HCT116 (cell line): Measurements from ENCODE around the gene ZNF226. TPM values are rescaled to one million over a fixed set of nuclear protein-coding genes. Genes with fewer than 3 reads are reported as not detected.
"Not testable (repeated sequence)": the region's sequence is repeated elsewhere in the genome, so short reads cannot be mapped to it uniquely, and the experiment has no call there.

Experiments
- ATAC-seq: fragments of 200-7000 bp; cut with Tn5 transposase; 2 replicates; pipeline ENCODE4 v1.9.1; 2020; ENCODE audit warnings: mild to moderate bottlenecking, moderate library complexity
- BruUV-seq: library from RNA; stranded (reverse); fragments of 400-500 nt; replicated peaks from 2 replicates; lab custom pipeline; 2021; lab: Mats Ljungman, UMichigan
- CTCF ChIA-PET: fragments of 300-600 bp; sonication (Branson Sonifier 250); formaldehyde crosslinking; loops from one replicate; lab custom pipeline; 2021; ENCODE audit warnings: antibody characterized with exemption; lab: Charles Lee
- POLR2A ChIA-PET: fragments of 300-600, 350-600 bp; sonication (Branson Sonifier 250); formaldehyde crosslinking; loops from one replicate; lab custom pipeline; 2021; ENCODE audit warnings: antibody characterized with exemption; lab: Charles Lee
- RAD21 ChIA-PET, 2 experiments: fragments of 300-600 bp; sonication (Branson Sonifier 250); formaldehyde crosslinking; loops; one replicate each; lab custom pipeline; 2023; ENCODE audit warnings: low total read pairs in 2 of 2; ENCODE audit not compliant: uncharacterized antibody in 2 of 2, unreplicated experiment in 2 of 2, low non-redundant PET in 1 of 2; lab: Charles Lee
- DNase-seq: peaks from one replicate; pipeline ENCODE4 v3.0.0-alpha.2; 2010; ENCODE audit warnings: low read depth, low spot score
- H2AFZ ChIP-seq: fragments of 200-600 bp; shearing (Covaris generic), sonication (generic); 2 replicates; pipeline ENCODE4 v1.6.1; 2017; ENCODE audit warnings: low read depth, mixed run types, mixed read lengths, antibody characterized with exemption, low read length; ENCODE audit not compliant: poor library complexity, severe bottlenecking
- H3K27ac ChIP-seq: 2 replicates; pipeline ENCODE4 v1.5.1; 2012; ENCODE audit warnings: low read depth, low read length
- H3K27me3 ChIP-seq: fragments of 200-600 bp; sonication (generic); 2 replicates; pipeline ENCODE4 v1.6.1; 2016; ENCODE audit warnings: mixed run types, low read length, mixed read lengths; ENCODE audit not compliant: insufficient read depth
- H3K36me3 ChIP-seq, 2 experiments: fragments of 200-500 bp in 1 of 2; fragments of 200-600 bp in 1 of 2; sonication (Bioruptor generic) in 1 of 2; sonication (generic) in 1 of 2; 2 replicates each; pipeline versions ENCODE4 v1.5.1 to v1.6.1; 2014 to 2016; ENCODE audit warnings: low read length in 2 of 2, inconsistent platforms in 1 of 2, mixed read lengths in 1 of 2, mixed run types in 1 of 2; ENCODE audit not compliant: insufficient read depth in 2 of 2, control insufficient read depth in 1 of 2
- H3K4me1 ChIP-seq, 2 experiments: fragments of 200-600 bp in 1 of 2; sonication (generic) in 1 of 2; 2 replicates each; pipeline versions ENCODE4 v1.5.1 to v1.6.1; 2012 to 2017; ENCODE audit warnings: low read length in 2 of 2, inconsistent platforms in 1 of 2, mild to moderate bottlenecking in 1 of 2, mixed read lengths in 1 of 2, mixed run types in 1 of 2, moderate library complexity in 1 of 2; ENCODE audit not compliant: insufficient read depth in 2 of 2, control insufficient read depth in 1 of 2
- H3K4me2 ChIP-seq: fragments of 200-600 bp; sonication (generic); 2 replicates; pipeline ENCODE4 v1.6.1; 2017; ENCODE audit warnings: mixed run types, low read length, mixed read lengths
- H3K4me3 ChIP-seq, 2 experiments: fragments of 200-600 bp in 1 of 2; sonication (generic) in 1 of 2; replicated peaks in 1 of 2; 2 replicates each; pipeline ENCODE4 v1.5.1; 2011 to 2016; ENCODE audit warnings: low read length in 2 of 2, control low read depth in 1 of 2, low read depth in 1 of 2, mild to moderate bottlenecking in 1 of 2, mixed read lengths in 1 of 2, mixed run types in 1 of 2
- H3K79me2 ChIP-seq: fragments of 200-600 bp; sonication (generic); 2 replicates; pipeline ENCODE4 v1.6.1; 2017; ENCODE audit warnings: mild to moderate bottlenecking, mixed run types, low read length, moderate library complexity, mixed read lengths; ENCODE audit not compliant: insufficient read depth
- H3K9ac ChIP-seq: fragments of 200-600 bp; sonication (generic); 2 replicates; pipeline ENCODE4 v1.6.1; 2016; ENCODE audit warnings: low read length, mixed read lengths
- H3K9me2 ChIP-seq: fragments of 200-600 bp; sonication (generic), shearing (Covaris generic); 2 replicates; pipeline ENCODE4 v1.6.1; 2017; ENCODE audit warnings: mixed run types, mild to moderate bottlenecking, moderate library complexity; ENCODE audit not compliant: insufficient read depth
- H3K9me3 ChIP-seq, 2 experiments: fragments of 200-500 bp in 1 of 2; fragments of 200-600 bp in 1 of 2; sonication (Bioruptor generic) in 1 of 2; sonication (generic) in 1 of 2; 2 replicates each; pipeline ENCODE4 v1.6.1; 2014 to 2017; ENCODE audit warnings: low read length in 2 of 2, mixed read lengths in 2 of 2, inconsistent platforms in 1 of 2, low read depth in 1 of 2, mild to moderate bottlenecking in 1 of 2, mixed run types in 1 of 2, moderate library complexity in 1 of 2; ENCODE audit not compliant: control insufficient read depth in 1 of 2, insufficient read depth in 1 of 2
- H4K20me1 ChIP-seq: fragments of 200-600 bp; sonication (generic), shearing (Covaris generic); 2 replicates; pipeline ENCODE4 v1.6.1; 2017; ENCODE audit warnings: mixed run types, mild to moderate bottlenecking, moderate library complexity; ENCODE audit not compliant: insufficient read depth
- CEBPB ChIP-seq: IDR thresholded peaks from 2 replicates; pipeline ENCODE4 v1.6.1; 2012; ENCODE audit warnings: low read depth
- ELF1 ChIP-seq: IDR thresholded peaks from 2 replicates; pipeline ENCODE4 v1.6.1; 2012; ENCODE audit warnings: low read depth, borderline replicate concordance
- SIN3A ChIP-seq: IDR thresholded peaks from 2 replicates; pipeline ENCODE4 v1.6.1; 2012; ENCODE audit warnings: low read depth
- YY1 ChIP-seq: IDR thresholded peaks from 2 replicates; pipeline ENCODE4 v1.6.1; 2011; ENCODE audit warnings: low read length, low read depth, moderate library complexity, mild to moderate bottlenecking; ENCODE audit not compliant: insufficient replicate concordance; ENCODE audit errors: extremely low read depth
- intact Hi-C: fragments of 100-400 bp; cut with micrococcal nuclease; formaldehyde crosslinking; loops from 2 replicates; pipeline ENCODE4 v1.10.0; 2022
- total RNA-seq: library from RNA; stranded (reverse); gene quantifications from one replicate; pipeline ENCODE4 v1.2.1, GENCODE V29; 2021; ENCODE audit not compliant: unreplicated experiment
- TF ChIP-seq, protein P1 (sequence below): IDR thresholded peaks from 2 replicates; pipeline ENCODE4 v1.6.1; 2011; ENCODE audit warnings: mild to moderate bottlenecking, low read length, moderate library complexity; ENCODE audit not compliant: insufficient replicate concordance; ENCODE audit errors: extremely low read depth
- TF ChIP-seq, protein P2 (sequence below), 3 experiments: fragments of 200-600 bp in 1 of 3; sonication (generic) in 1 of 3; IDR thresholded peaks in 2 of 3; conservative IDR thresholded peaks in 1 of 3; 2 replicates each; pipeline ENCODE4 v1.5.1; 2012 to 2017; ENCODE audit warnings: low read depth in 2 of 3, low read length in 2 of 3, antibody characterized with exemption in 1 of 3, borderline replicate concordance in 1 of 3, control low read depth in 1 of 3, mild to moderate bottlenecking in 1 of 3, mixed read lengths in 1 of 3, mixed run types in 1 of 3, moderate library complexity in 1 of 3; ENCODE audit not compliant: insufficient read depth in 1 of 3

The ZNF226 gene
- total RNA-seq, 1 experiment from 2014 or later, result 17.4 TPM

DNA sequence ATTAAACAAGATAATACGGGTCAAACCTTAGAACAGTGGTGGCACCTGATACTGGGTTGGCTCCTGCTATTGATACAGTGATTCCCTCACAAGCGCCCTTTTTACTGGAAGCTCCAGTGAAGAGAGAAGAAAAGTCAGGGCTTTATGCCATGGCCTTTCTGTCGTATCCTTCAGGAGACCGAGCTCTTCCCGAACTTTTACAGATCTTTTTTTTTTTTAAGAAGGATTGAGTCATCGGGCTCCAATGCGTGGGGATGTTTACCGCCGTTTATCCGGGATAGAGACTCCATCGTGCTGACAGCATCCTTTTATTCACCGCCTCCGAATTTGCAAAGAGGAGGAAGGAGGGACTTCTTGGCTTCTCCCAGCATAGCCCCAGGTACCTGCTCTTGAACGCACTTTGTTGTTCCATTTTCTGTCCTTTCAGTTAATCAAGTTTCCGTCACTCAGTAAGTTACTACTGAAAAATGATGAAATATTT is 48.0 kb downstream of the ZNF226 start:
- Histone ChIP-seq H3K36me3 (peaks cover 9 to 13% of the 10 kb centered on the region in 2 experiments; a peak in 3 of 4 replicates), H3K9me3 (no peaks in the 10 kb centered on the region), H3K79me2 (peaks cover 27% of the 10 kb centered on the region), H2AFZ (peak overlapping the region; percentile 51), H3K9me2 (no peaks in the 10 kb centered on the region), H3K27ac (peak overlapping the region; percentile 47), H3K27me3 (no peaks in the 10 kb centered on the region), H3K9ac (peak overlapping the region; percentile 65), H3K4me1 (peaks cover 4 to 5% of the 10 kb centered on the region in 2 experiments; a peak in 1 of 4 replicates), H3K4me2 (peak overlapping the region; percentile 68), H3K4me3 (peak overlapping the region; percentile 85), H4K20me1 (no peaks in the 10 kb centered on the region)
- RAD21 ChIA-PET, result no interaction called here
- ATAC-seq, result peak; percentile 45
- POLR2A ChIA-PET, result no interaction called here
- BruUV-seq, result TSS peak; percentile 67
- intact Hi-C loops, result loop anchor here (2.0 to 5.0 kb wide), 2 partner anchors 89 to 100 kb away; partner anchors contain the start of gene ZNF225
- no peak for DNase-seq
- CTCF ChIA-PET, result interaction anchor here (0.7 kb wide), 1 partner anchor 56 kb away, joined by 3 read pairs; no protein-coding TSS in a partner anchor
- TF ChIP-seq YY1 (no peak), ELF1 (no peak), CEBPB (no peak), SIN3A (no peak)
- TF ChIP-seq, protein P1, sequence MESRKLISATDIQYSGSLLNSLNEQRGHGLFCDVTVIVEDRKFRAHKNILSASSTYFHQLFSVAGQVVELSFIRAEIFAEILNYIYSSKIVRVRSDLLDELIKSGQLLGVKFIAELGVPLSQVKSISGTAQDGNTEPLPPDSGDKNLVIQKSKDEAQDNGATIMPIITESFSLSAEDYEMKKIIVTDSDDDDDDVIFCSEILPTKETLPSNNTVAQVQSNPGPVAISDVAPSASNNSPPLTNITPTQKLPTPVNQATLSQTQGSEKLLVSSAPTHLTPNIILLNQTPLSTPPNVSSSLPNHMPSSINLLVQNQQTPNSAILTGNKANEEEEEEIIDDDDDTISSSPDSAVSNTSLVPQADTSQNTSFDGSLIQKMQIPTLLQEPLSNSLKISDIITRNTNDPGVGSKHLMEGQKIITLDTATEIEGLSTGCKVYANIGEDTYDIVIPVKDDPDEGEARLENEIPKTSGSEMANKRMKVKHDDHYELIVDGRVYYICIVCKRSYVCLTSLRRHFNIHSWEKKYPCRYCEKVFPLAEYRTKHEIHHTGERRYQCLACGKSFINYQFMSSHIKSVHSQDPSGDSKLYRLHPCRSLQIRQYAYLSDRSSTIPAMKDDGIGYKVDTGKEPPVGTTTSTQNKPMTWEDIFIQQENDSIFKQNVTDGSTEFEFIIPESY, result no peak
- TF ChIP-seq, protein P2, sequence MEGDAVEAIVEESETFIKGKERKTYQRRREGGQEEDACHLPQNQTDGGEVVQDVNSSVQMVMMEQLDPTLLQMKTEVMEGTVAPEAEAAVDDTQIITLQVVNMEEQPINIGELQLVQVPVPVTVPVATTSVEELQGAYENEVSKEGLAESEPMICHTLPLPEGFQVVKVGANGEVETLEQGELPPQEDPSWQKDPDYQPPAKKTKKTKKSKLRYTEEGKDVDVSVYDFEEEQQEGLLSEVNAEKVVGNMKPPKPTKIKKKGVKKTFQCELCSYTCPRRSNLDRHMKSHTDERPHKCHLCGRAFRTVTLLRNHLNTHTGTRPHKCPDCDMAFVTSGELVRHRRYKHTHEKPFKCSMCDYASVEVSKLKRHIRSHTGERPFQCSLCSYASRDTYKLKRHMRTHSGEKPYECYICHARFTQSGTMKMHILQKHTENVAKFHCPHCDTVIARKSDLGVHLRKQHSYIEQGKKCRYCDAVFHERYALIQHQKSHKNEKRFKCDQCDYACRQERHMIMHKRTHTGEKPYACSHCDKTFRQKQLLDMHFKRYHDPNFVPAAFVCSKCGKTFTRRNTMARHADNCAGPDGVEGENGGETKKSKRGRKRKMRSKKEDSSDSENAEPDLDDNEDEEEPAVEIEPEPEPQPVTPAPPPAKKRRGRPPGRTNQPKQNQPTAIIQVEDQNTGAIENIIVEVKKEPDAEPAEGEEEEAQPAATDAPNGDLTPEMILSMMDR (IDR thresholded peaks at IDR 0.05 in 2 of 3, conservative IDR thresholded peaks at IDR 0.05 in 1 of 3; ENCODE audit: borderline replicate concordance in 1 of 3, insufficient read depth in 1 of 3, low read depth in 2 of 3, low read length in 2 of 3), result no peak
- TF ChIP-seq, all 23 proteins: peak for 0

DNA sequence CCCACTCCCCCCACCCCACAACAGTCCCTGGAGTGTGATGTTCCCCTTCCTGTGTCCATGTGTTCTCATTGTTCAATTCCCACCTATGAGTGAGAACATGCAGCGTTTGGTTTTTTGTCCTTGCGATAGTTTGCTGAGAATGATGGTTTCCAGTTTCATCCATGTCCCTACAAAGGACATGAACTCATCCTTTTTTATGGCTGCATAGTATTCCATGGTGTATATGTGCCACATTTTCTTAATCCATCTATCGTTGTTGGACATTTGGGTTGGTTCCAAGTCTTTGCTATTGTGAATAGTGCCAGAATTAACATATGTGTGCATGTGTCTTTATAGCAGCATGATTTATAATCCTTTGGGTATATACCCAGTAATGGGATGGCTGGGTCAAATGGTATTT is 55.0 kb downstream of the ZNF226 start:
- CTCF ChIA-PET, H3K9ac ChIP-seq, H3K27ac ChIP-seq, intact Hi-C loops, H3K27me3 ChIP-seq, ATAC-seq, H3K4me1 ChIP-seq, H3K9me2 ChIP-seq, BruUV-seq, DNase-seq, H3K4me3 ChIP-seq, H4K20me1 ChIP-seq, H3K4me2 ChIP-seq, H3K9me3 ChIP-seq, POLR2A ChIA-PET, H2AFZ ChIP-seq, RAD21 ChIA-PET: not testable (repeated sequence)
- Histone ChIP-seq H3K36me3 (peaks cover 9 to 25% of the 10 kb centered on the region in 2 experiments; a peak in 3 of 4 replicates), H3K79me2 (peaks cover 12% of the 10 kb centered on the region; the same call in 1 of the 2 replicates)

DNA sequence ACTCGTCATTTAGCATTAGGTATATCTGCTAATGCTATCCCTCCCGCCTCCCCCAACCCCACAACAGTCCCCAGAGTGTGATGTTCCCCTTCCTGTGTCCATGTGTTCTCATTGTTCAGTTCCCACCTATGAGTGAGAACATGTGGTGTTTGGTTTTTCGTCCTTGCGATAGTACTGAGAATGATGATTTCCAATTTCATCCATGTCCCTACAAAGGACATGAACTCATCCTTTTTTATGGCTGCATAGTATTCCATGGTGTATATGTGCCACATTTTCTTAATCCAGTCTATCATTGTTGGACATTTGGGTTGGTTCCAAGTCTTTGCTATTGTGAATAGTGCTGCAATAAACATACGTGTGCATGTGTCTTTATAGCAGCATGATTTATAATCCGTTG is 55.9 kb downstream of the ZNF226 start:
- H3K4me2 ChIP-seq, H4K20me1 ChIP-seq, H3K4me1 ChIP-seq, H3K27me3 ChIP-seq, H3K9ac ChIP-seq, ATAC-seq, H3K4me3 ChIP-seq, intact Hi-C loops, H3K9me3 ChIP-seq, H3K9me2 ChIP-seq, BruUV-seq, H3K79me2 ChIP-seq, H3K27ac ChIP-seq, CTCF ChIA-PET, RAD21 ChIA-PET, POLR2A ChIA-PET, H2AFZ ChIP-seq, DNase-seq: not testable (repeated sequence)
- H3K36me3 ChIP-seq, result peaks cover 9 to 22% of the 10 kb centered on the region in 2 experiments; a peak in 2 of 4 replicates
